Tibial nerve (tissue), 4 donors: Measurements from ENCODE around the gene PTPRD.

Experiments used
- EP300 ChIP-seq, 2 donors: sonication (generic); formaldehyde crosslinking; IDR thresholded peaks; one replicate each; pipeline ENCODE4 v1.6.1; 2017; ENCODE audit warnings: antibody characterized with exemption in 2 of 2, mild to moderate bottlenecking in 1 of 2
- POLR2A ChIP-seq, 2 donors: fragments of 450-650 bp; IDR thresholded peaks; one replicate each; pipeline ENCODE4 v1.6.1; 2017; ENCODE audit warnings: antibody characterized with exemption in 2 of 2, mild to moderate bottlenecking in 2 of 2, moderate library complexity in 2 of 2
- TF ChIP-seq, protein P1 (sequence below), 5 experiments: fragments of 200-600 bp in 3 of 5; fragments of 450-650 bp in 2 of 5; sonication (generic) in 3 of 5; IDR thresholded peaks; one replicate each; pipeline ENCODE4 v1.5.1; 2016 to 2019; ENCODE audit warnings: antibody characterized with exemption in 5 of 5, mild to moderate bottlenecking in 3 of 5, moderate library complexity in 2 of 5

- TF ChIP-seq EP300 (IDR thresholded peaks at IDR 0.05) (no peak), POLR2A (IDR thresholded peaks at IDR 0.05) (no peak)
- TF ChIP-seq, protein P1, sequence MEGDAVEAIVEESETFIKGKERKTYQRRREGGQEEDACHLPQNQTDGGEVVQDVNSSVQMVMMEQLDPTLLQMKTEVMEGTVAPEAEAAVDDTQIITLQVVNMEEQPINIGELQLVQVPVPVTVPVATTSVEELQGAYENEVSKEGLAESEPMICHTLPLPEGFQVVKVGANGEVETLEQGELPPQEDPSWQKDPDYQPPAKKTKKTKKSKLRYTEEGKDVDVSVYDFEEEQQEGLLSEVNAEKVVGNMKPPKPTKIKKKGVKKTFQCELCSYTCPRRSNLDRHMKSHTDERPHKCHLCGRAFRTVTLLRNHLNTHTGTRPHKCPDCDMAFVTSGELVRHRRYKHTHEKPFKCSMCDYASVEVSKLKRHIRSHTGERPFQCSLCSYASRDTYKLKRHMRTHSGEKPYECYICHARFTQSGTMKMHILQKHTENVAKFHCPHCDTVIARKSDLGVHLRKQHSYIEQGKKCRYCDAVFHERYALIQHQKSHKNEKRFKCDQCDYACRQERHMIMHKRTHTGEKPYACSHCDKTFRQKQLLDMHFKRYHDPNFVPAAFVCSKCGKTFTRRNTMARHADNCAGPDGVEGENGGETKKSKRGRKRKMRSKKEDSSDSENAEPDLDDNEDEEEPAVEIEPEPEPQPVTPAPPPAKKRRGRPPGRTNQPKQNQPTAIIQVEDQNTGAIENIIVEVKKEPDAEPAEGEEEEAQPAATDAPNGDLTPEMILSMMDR (IDR thresholded peaks at IDR 0.05): no peak
Measured at GRCh38 chr9:10236161-10236560, 376.6 kb downstream of the PTPRD start.
